Measurements from ENCODE around the gene CBFA2T3.

CBFA2T3 gene

DNA sequence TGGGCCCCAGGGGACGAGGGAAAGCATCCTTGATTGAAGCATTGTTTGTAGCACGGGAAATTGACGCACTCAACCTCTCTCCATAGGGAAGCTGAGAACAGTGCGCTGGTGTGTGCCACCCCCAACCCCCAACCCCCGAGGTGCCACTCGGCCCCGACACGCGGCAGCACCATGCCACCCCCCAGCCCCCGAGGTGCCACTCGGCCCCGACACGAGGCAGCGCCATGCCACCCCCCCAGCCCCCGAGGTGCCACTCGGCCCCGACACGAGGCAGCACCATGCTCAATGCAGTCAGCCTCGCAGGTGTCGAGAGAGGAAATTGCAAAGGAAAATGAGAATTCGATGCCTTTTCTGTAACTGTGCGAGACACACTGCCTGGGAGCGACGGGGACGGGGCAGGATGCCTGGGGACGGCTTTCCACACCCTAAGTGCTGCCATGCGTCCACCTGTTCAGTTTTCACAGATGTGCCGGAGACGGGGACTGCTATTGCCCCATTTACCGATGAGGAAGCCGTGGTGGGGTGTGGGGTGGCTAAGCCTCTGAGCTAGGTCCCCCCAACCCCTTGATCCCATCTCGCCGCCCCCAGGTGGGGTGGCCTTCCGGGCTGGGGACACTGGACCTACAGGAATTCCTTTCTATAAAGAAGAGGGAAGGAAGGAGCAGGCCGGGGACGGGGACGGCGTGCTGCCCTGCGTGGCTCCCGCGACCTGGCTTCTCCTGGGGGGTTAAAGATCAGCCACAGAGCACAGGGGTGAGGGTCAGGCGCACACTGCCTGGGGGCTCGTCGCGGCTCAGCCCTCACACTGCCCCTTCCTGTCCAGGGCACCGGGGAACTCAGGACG, 9.8 kb downstream of the CBFA2T3 start:
- no peak for DNase-seq (ENCODE audit: low read depth, low spot score)
- no peak overlapping the region for H3K27ac ChIP-seq

GRCh38 chr16:88965826-88966480, 11.1 kb downstream of the CBFA2T3 start:
- no peak for DNase-seq (ENCODE audit: low read depth, low spot score)
- H3K27ac ChIP-seq, result no peak overlapping the region

- H3K27ac ChIP-seq, result no peak overlapping the region
- no peak for DNase-seq (ENCODE audit: low read depth, low spot score)
Measured at GRCh38 chr16:88965411-88965810, 11.6 kb downstream of the CBFA2T3 start.

DNA sequence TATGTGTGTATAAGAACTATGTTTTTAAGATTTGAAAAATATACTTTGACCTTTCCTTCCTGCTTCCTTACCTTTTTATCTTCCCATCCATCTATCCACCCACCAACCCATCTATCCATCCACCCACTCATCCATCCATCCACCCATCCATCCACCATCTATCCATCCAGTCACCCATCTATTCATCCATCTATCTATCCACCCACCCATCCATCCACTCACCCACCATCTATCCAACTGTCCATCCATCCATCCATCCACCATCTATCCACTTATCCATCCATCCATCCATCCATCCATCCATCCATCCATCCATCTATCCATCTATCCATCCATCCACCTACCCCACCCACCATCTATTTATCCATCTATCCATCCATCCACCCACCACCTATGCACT, 12.4 kb downstream of the CBFA2T3 start:
- H3K27ac ChIP-seq, result no peak overlapping the region
- no peak for DNase-seq (ENCODE audit: low read depth, low spot score)

- no peak overlapping the region for H3K27ac ChIP-seq
- no peak for DNase-seq (ENCODE audit: low read depth, low spot score)
Measured at GRCh38 chr16:88963583-88963982, 13.4 kb downstream of the CBFA2T3 start.

- no peak for DNase-seq (ENCODE audit: low read depth, low spot score)
Measured at GRCh38 chr16:88962478-88963152, 14.4 kb downstream of the CBFA2T3 start.

DNA sequence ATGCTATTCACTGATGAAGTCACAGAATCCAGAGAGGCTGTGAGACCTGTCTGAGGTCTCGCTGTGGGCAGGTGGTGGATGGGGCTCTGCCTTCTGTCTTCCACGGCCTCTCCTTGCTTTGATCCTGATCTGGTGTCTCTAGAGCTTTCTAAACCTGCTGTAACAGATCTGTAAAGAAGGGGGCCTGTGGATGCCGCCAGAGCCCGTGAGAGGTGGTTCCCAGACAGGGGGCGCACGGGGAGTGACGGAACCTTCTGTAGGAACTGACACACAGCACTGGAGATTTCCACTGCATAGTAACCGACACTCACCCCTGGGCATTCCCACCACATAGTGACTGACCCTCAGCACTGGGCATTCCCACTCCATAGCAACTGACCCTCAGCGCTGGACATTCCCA, 16.0 kb downstream of the CBFA2T3 start:
- no peak overlapping the region for H3K27ac ChIP-seq

More at GRCh38 chr16:88962478-88963152, 14.4 kb downstream of the CBFA2T3 start:
- H3K27ac ChIP-seq, result no peak overlapping the region

GRCh38 chr16:88960516-88960915, 16.5 kb downstream of the CBFA2T3 start:
- H3K27ac ChIP-seq, result no peak overlapping the region

More for the DNA sequence above, 16.0 kb downstream of the CBFA2T3 start:
- DNase-seq (ENCODE audit: low read depth, low spot score), result no peak

DNA sequence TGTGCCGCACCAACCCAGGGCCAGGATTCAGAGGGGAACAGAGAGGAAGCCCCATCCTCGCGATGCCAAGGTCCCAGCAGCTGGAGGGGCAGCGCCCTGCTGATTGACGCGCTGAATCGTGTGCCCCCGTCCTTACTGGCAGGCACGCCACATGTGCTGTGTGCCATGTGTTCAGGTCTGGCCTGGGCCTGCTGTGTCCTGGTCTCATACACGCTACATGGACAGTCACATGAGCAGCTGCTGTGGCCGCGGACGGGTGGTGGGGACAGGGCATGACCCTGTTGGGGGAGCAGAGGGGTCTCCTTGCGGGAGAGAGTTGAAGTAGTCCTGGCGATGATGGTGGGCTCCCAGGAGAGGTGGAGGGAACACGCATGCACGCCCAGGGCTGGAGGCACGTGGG, 18.0 kb downstream of the CBFA2T3 start:
- H3K27ac ChIP-seq, result no peak overlapping the region
- no peak for DNase-seq (ENCODE audit: low read depth, low spot score)

More at GRCh38 chr16:88960516-88960915, 16.5 kb downstream of the CBFA2T3 start:
- no peak for DNase-seq (ENCODE audit: low read depth, low spot score)

GRCh38 chr16:88957887-88958577, 19.0 kb downstream of the CBFA2T3 start:
- H3K27ac ChIP-seq, result no peak overlapping the region
- DNase-seq (ENCODE audit: low read depth, low spot score), result no peak

DNA sequence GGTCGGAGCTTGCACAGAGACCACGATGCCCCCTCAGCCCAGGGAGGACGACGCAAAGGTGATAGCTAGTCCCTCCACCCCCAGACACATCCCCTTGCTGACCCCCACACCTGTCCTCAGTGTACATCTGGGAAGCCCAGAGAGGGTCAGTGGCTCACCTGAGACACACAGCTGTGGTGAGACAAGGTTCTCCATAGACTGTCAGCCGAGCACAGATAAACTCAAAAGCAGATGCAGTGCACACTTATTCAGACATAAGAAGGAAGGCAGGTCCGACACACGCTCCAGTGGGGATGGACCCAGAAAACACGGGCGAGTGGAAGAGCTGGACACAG, 19.6 kb downstream of the CBFA2T3 start:
- DNase-seq (ENCODE audit: low read depth, low spot score), result no peak
- H3K27ac ChIP-seq, result no peak overlapping the region

- no peak for DNase-seq (ENCODE audit: low read depth, low spot score)
- no peak overlapping the region for H3K27ac ChIP-seq
Measured at GRCh38 chr16:88956546-88957432, 20.2 kb downstream of the CBFA2T3 start.

DNA sequence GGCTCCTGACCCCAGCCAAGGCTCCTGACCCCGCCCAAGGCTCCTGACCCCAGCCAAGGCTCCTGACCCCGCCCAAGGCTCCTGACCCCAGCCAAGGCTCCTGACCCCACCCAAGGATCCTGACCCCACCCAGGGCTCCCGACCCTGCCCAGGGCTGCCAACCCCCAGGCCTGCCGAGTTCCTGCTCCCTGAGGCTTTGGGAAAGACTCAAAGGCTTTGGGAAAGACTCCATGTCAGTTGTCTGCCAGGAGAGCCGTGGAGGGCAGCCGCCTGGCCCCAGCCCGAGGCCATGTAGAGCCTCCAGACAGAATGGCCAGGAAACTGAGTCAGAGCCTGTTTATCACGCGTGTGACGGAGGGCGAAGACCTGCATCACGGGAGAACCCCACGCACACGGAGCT, 21.1 kb downstream of the CBFA2T3 start:
- no peak for DNase-seq (ENCODE audit: low read depth, low spot score)
- H3K27ac ChIP-seq, result no peak overlapping the region

DNA sequence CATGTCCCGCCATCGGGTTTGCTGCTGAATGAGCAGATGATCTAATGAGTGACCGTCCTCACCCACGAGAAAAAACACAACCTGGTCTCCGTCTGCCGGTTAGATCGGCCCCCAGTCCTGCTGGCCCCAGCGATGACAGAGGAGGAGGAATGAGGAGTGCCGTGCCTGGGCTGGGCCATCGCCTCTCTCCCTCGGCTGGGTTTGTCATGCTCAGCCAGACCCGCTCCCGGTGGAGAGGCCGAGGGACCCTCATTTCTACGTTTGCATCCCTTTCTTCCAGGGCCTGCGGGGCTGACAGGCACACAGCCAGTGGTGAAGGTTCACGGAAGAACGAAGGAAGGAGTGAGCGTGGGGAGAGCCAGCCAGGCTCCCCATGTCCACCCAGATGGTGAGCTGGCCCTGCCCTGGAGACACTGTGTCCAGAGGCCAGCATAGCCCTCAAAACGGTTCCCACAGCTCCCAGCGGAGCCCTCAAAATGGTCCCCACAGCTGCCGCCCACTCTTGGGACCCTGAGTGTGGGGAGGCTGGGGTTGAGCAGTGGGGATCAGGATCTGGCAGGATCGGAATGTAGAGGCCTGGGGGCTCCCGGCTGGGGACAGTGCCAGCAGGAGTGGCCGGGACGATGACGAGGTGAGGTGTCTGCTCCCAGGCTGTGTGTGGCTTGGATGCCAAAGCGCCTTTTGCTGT, 23.9 kb downstream of the CBFA2T3 start:
- no peak for DNase-seq (ENCODE audit: low read depth, low spot score)
- no peak overlapping the region for H3K27ac ChIP-seq

- no peak for DNase-seq (ENCODE audit: low read depth, low spot score)
Measured at GRCh38 chr16:88951989-88952388, 25.0 kb downstream of the CBFA2T3 start.

DNA sequence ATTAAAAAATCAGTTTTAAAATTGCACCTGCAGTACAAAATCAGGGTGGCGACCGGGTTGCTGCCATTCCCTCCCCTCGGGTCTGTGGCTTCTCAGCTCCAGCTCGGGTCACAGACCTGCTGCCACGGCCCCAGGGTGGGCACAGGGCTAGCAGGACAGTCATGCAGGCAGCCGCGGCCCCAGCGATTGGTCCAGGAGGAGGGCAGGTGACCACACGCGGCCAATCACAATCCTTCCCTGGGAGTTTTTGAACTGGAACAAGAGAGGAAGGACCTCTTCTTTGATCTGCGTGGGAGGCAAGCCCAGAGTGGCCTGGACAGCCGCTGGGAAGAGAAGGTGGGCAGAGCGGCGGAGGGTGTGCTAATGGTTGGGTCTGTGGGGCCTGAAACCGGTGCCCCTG, 25.5 kb downstream of the CBFA2T3 start:
- H3K27ac ChIP-seq, result no peak overlapping the region
- DNase-seq (ENCODE audit: low read depth, low spot score), result no peak

More at GRCh38 chr16:88951989-88952388, 25.0 kb downstream of the CBFA2T3 start:
- H3K27ac ChIP-seq, result no peak overlapping the region

- no peak for DNase-seq (ENCODE audit: low read depth, low spot score)
- no peak overlapping the region for H3K27ac ChIP-seq
Measured at GRCh38 chr16:88948781-88949490, 28.1 kb downstream of the CBFA2T3 start.

DNA sequence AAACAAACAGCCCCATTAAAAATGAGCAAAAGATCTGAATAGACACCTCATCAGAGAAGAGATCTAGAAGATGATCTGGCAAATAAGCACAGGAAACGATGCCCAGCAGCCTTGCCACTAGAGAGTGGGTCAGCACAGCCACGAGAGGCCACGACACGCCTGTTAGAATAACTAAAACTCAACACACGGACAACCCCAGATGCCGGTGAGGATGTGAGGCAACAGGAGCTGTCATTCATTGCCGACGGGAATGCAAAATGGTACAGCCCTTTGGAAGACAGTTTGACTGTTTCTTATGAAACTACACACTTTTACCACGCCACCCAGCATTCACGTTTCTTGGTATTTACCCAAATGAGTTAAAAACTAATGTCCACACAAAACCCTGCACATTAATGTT, 31.5 kb downstream of the CBFA2T3 start:
- no peak for DNase-seq (ENCODE audit: low read depth, low spot score)
- no peak overlapping the region for H3K27ac ChIP-seq

Data from epithelial cell of prostate (primary cell).